GM19372 (cell line): ENCODE results near the gene UPK1A.
"Not testable (repeated sequence)": the region's sequence is repeated elsewhere in the genome, so short reads cannot be mapped to it uniquely, and the experiment has no call there.

Experiments
- ATAC-seq: cut with Tn5 transposase; IDR thresholded peaks from one replicate; pipeline ENCODE4 v1.9.1; 2021; ENCODE audit warnings: mild to moderate bottlenecking, low read depth, moderate library complexity; ENCODE audit not compliant: unreplicated experiment

The UPK1A gene

DNA sequence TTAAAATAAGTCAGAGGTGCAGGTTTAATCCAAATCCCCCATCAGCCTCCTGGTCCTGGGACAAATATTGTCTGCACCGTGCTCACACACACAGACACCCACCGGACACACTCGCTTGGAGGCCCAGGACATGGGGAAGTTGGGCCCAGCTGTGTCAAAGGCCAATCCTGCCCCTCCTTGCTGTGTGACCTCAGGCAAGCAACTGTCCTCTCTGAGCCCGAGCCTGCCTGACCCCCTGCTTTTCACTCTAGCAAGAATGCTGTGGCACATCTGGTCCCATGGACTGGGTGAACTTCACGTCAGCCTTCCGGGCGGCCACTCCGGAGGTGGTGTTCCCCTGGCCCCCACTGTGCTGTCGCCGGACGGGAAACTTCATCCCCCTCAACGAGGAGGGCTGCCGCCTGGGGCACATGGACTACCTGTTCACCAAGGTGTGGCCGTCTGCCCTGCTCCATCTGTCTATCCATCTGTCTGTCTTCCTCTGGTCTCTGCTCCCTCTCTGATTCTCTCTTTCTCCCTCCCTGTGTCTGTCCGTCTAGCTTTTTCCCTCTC is 9.3 kb downstream of the UPK1A start:
- no peak for ATAC-seq

DNA sequence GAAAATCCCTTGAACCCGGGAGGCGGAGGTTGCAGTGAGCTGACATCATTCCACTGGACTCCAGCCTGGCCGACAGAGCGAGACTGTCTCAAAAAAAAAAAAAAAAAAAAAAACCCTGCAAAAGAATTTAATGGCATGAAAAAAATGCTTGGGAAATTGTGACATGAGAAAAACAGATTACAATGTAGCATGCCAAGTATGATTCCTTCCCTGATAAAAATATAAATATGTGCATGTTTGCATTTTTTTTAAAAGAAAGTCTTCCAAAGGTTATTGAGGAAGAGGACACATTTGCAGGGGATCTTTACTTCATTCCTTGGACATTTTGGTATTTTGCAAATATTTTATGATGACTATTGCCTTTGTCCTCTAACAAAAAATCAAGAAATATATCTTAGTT is 23.5 kb downstream of the UPK1A start:
- no peak for ATAC-seq

DNA sequence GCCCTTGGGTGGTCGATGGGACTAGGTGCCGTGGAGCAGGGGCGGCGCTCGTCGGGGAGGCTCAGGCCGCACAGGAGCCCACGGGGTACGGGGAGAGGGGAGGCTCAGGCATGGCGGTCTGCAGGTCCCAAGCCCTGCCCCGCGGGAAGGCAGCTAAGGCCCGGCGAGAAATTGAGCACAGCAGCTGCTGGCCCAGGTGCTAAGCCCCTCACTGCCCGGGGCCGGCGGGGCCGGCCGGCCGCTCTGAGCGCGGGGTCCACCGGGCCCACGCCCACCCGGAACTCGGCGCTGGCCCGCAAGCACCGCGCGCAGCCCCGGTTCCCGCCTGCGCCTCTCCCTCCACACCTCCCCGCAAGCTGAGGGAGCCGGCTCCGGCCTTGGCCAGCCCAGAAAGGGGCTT is 24.8 kb downstream of the UPK1A start:
- not testable (repeated sequence) for ATAC-seq

DNA sequence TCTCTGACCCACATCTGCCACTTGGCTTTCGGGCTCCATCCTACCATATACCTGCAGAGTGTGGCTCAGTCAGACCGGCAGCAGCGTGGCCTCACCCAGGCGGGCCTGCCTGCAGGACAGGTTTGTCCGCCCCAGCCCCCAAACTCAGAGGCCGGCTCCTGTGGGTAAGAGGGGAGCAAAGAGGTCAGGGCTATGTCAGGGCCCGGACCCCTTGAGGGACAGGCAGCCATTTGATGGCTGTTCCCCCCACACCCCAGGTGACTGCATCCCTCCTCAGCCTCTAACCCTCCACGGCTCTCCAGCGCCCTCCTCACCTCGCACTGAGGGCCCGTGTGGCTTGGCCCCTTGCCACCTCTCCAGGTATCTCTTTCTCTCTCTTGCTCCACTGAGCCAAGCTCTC is 25.7 kb downstream of the UPK1A start:
- ATAC-seq, result no peak

DNA sequence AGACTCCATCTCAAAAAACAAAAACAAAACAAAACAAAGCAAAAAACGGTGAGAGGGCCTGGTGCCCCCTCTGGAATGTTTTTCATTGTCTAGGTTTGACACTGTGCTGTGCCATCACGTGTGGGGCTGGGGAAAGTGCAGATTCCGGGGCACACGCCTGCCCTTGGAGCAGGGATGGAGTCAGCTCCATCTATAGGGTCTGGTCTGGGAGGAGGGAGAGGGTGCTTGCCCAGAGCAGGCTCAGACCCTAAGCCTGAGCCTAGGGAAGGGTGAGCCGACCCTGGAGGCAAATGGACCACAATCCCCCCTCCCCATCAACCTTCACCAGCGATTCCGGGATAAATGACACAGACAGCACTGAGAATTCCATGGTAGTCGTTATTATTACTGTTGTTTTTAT is 27.1 kb downstream of the UPK1A start:
- no peak for ATAC-seq

DNA sequence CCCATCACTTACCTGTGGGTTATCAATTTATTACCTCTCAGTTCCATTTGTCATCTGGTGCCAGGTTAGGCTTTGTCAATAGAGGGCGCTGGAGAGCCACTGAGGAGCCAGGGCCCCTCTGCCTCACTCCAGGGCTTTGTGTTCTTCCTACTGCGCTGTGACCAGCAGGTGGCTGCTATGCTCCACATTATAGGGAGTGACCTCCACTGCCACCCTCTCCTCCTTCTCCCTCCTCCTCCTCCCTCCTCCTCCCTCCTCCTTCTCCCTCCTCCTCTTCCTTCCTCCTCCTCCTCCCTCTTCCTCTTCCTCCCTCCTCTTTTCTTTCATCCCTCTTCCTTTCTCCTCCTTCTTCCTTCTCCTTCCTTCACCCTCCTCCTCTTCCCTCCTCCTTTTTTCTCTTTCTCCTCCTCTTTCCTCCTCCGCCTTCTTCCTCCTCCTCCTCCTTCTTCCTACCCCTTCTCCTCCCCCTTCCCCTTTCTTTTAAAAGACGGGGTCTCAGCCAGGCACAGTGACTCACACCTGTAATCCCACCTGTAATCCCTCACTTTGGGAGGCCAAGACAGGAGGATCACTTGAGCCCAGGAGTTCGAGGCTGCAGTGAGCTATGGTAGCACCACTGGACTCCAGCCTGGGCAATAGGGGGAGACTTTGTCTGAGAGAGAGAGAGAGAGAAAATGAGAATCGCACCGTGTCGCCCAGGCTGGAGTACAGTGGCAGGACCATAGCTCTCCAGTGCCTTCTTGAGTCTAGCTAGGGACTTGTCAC is 27.7 kb downstream of the UPK1A start:
- no peak for ATAC-seq

DNA sequence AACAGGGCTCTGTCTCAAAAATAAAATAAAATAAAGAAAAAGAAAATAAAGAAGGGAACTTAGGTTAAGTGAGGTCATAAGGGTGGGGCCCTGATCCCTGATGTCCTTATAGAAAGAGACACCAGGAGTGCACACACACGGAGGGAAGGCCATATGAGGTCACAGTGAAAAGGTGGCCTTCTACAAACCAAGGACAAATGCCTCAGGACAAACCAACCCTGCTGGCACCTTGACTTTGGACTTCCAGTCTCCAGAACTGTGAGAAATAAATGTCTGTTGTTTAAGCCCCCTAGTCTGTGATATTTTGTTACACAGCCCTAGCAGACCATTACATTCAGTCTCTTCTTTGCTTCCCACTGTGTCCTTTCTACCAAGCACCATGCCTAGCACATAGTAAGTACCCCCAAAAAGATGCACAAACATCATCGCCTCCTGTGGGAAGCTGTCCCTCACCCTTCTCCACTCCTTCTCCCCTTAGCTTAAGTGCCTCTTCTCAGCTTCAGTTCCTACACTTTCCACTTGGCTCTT is 29.6 kb downstream of the UPK1A start:
- no peak for ATAC-seq

DNA sequence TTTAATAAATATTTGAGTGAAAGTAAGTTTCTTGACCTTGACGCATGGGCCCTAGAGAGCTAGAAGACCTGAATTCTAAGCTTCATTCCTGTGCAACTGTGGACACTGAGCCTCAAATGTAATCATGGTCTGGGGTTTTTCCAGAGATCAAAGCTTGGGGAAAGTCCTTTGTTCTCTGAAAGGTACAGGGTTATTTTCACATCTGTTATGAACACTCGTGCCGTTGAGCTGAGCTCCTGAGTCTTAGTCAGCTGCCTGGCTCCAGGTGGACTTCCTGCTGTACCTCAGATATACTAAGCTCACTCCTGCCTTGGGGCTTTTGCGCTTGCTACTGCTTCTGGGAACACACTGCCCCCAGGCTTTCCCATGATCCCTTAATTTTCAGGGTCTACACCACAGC is 30.5 kb downstream of the UPK1A start:
- ATAC-seq, result no peak

DNA sequence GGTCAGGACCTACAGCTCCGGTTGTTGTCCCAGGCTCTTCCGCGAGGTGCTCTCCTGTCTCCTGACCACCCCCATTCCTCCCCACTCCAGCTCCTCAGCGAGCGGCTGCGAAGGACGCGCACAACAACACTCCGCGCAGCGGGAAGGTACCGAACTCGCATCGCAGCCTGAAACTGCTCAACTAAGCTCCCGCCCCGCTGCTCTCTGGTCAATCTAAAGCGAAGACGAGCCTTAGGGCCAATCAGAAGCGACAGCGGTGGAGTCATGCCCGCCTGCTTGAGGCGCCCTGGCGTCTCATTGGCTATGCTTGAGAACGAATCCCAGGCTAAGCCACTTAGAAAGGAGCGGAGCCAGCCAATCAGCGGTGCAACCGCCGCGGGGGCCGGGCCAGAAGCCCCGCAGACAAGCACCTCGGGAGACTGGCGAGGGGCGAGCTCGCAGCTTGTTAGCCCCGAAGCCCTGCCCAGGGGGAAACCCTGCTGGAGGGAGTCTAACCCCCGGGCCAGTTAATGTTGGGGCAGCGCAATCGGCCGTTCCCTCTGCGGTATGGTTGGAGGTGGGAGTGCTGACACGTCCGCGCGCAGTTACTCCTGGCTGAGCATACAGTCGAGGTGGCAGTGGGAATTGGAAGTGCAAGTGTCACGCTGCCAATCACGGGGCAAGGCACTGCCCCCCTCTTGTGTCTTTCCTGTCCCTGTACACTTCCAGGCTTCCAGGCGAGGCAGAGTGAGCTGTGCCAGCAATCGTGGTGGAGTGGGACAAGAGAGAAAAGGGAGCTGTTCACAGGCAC is 36.1 kb downstream of the UPK1A start:
- peak; percentile 96 for ATAC-seq

DNA sequence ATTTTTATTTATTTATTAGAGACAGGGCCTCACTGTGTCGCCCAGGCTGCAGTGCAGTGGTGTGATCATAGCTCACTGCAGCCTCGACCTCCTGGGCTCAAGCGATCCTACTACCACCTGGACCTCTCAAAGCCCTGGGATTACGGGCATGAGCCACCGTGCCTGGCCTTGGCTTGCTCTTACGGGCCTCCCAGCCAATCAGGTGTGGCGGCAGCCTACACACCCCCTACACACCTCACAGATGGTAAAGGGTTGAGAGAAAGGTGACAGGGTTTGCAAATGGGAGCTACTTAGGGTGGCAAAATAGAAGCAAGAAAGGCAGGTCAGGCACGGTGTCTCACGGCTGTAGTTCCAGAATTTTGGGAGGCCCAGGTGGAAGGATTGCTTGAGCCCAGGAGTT is 37.0 kb downstream of the UPK1A start:
- ATAC-seq, result no peak

DNA sequence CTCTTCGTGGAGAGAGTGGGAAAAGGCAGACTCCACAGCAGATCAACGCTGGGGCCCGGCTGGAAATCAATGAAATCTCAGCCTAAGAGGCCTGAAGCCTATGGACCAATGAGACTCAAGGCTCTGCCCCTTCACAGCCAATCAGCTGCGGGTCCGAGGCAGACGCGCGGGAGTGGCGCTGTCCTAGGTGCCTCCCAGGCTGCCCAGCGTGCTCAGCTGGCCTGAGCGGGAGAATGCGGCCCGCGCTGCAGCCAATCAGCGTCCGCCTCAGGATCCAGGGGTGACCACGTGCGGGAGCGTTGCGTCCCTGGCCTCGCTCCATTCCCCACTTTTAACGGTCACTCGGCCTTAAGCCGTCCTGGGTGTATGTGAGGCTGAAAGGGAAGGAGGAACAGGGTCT is 37.9 kb downstream of the UPK1A start, which contains the start of gene ZBTB32:
TSS of gene ZBTB32 (plus strand) at position 341 of the 400 bp plus-strand sequence. CDS start 10,069 bp downstream, outside the sequence.
- ATAC-seq, result no peak

DNA sequence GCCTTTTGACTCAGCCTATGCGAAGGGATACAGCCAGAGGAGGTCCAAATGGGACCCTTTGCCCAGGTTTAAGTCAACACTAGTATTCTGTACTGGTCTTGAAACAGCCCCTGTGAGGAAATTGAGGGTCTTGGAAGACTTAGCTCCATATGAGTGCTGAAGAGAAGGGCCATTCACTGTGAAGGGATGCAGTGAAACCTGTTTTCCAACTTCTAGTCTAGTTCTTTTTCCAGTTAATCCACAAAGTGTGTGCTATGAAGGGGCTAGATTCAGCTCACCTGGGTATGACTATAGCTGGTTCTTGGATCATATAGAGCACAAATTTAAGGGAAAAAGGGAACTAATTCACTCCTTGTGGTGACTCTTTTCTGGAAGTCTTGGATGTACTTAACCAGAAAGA is 42.1 kb downstream of the UPK1A start:
- ATAC-seq, result no peak

DNA sequence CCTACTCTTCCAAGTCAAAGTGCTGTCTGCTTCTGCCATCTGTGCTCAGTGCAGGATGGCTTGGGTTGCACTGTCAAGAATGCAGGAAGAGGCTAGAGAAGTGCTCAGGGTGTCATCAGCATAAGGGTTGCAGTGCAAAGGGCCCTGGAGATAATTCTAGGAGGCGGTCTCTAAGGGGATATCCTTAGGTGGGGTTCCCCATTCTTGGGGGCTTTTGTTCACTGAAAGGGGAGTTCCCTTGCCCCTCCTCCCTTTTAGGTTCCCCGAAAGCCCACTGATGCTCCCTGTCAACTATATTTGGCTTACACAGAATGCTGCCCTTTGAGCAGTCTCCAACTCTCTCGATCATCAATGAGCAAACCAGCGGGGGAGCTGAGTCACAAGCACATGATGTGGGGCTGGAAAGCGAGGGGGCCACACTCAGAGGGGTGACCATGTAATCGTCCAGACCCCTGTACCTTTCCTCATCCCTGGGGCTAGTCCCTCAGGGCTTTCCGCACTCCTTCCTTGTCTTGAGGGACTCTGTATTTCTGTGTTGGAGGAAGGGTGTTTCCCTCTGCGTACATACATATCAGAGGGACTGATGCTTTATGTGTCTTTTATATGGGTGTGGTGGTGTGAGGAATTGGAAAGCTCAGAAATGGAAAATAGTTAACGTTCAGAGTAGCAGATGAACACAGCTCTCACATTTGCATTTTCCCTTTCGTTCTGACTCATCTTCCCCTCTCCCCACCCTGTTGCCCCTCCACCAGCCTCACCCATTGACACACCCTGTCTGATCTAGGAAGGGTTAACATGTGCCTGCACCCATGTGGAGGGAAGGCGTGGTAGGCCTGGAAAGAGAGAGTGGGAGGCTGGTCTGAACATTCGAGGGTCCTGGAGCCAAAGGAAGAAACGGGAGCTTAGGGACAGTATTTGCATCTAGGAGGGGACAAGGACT is 44.7 kb downstream of the UPK1A start:
- peak; percentile 36 for ATAC-seq

DNA sequence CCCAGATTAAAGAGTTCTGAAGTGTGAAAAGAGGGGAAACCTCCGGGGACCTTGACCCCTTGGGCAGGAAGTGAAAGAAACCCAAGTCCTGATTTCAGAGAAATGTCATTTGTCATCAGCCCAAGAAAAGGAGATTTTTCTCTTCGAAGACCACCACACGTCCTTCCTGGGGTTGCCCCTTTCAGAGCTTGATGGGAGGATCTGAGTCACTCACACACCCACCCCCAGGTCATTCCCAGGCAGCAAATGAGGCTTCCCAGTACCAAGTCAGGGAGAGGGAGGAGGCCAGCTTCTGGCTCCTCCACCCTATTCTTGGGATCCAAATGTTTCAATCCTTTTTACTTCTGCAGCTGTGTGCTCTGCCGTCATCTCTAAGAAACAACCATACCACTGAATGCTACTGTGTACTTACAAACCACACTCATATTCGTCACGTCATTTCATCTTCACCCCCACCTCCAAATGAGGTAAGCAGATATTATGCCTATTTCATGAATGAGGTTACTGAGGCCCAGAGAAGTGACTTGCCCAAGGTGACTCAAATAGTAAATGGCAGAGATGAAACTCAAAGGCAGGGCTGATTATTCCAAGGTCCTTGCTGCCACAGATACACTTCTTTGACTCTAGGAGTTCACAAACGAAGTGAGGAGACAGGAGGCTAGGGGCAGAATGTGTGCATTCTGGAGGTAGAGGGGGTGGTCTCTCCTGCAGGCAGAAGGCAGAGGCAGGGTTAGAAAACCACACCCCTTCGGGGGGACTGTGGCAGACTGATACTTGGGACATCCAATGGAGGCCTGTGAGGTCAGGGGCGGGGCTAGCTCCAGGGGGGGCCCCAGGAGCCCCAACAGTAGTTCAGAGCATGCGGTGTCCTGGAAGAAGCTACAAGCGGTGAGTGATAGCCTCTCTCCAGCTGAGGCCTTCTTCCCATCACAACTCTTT is 46.5 kb downstream of the UPK1A start:
- no peak for ATAC-seq

DNA sequence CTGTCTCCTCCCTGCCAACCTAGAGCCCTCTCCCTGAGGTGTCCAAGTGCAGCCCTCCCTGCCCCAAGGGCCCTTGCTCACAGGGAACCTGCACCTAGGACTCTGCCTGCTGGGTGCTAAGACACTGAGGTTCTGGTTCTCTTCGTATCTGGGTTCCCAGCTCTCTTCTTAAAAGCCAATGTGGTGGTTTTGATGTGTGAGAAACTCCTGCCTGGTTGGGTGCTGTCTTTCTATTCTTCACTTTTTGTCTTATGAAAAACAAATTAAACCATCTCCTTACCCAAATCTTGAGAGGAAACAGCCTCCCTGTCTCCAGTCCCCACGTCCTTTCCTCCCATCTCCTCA is 47.2 kb downstream of the UPK1A start:
- ATAC-seq, result no peak

DNA sequence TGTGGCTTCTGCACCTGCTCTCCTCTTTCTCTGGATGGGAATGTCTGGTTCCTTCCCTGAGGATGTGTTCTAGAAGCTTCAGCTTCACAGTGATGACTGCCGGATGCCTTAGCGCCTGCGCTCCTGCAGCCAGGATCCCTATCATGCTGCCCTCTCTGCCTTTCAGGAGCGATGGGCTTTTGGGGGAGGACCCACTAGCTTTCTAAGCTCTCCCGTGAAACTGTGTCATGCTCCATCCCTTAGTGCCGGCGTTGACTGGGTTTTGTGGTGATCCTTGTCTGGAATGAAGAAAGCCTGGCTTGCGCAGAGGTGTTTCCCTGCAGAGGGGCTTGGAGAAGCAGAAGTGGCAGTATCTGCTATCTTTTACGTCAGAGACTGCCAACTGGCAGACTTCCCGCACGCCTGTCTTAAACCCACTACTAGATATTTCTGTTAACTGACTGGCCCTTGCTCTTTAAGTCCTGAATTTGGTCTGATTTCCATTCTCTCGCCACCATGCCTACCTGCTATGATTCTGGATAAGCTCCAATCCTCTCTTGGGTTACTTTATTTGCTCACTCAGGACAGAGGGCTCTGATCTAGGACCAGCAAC is 47.7 kb downstream of the UPK1A start:
- no peak for ATAC-seq

DNA sequence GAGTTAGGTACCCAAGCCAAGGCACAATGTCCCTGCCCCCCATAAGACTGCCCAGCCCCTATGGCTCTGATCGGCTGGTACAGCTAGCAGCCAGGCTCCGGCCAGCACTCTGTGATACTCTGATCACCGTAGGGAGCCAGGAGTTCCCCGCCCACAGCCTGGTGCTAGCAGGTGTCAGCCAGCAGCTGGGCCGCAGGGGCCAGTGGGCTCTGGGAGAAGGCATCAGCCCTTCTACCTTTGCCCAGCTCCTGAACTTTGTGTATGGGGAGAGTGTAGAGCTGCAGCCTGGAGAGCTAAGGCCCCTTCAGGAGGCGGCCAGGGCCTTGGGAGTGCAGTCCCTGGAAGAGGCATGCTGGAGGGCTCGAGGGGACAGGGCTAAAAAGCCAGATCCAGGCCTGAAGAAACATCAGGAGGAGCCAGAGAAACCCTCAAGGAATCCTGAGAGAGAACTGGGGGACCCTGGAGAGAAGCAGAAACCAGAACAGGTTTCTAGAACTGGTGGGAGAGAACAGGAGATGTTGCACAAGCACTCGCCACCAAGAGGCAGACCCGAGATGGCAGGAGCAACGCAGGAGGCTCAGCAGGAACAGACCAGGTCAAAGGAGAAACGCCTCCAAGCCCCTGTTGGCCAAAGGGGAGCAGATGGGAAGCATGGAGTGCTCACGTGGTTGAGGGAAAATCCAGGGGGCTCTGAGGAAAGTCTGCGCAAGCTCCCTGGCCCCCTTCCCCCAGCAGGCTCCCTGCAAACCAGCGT is 48.5 kb downstream of the UPK1A start:
- no peak for ATAC-seq

DNA sequence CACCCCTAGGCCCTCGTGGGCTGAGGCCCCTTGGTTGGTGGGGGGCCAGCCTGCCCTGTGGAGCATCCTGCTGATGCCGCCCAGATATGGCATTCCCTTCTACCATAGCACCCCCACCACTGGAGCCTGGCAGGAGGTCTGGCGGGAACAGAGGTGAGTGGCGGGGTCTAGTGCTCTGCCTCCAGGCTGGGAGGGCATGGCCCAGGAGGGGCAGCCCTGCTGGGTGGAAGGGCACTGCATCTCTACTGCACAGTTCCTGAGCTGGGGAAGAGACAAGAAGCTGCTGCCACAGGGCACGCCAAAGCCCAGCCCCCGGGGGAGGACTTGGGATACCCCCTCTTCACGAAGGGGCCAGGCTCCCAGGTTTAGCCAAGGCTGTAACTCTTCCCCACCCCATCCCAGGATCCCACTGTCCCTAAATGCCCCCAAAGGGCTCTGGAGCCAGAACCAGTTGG is 49.1 kb downstream of the UPK1A start:
- no peak for ATAC-seq
